ENCODE measurements around the gene EFCC1. TPM values are rescaled to one million over a fixed set of nuclear protein-coding genes. Genes with fewer than 3 reads are reported as not detected.

The EFCC1 gene
- polyA plus RNA-seq, 1 experiment = 0.27 TPM

DNA sequence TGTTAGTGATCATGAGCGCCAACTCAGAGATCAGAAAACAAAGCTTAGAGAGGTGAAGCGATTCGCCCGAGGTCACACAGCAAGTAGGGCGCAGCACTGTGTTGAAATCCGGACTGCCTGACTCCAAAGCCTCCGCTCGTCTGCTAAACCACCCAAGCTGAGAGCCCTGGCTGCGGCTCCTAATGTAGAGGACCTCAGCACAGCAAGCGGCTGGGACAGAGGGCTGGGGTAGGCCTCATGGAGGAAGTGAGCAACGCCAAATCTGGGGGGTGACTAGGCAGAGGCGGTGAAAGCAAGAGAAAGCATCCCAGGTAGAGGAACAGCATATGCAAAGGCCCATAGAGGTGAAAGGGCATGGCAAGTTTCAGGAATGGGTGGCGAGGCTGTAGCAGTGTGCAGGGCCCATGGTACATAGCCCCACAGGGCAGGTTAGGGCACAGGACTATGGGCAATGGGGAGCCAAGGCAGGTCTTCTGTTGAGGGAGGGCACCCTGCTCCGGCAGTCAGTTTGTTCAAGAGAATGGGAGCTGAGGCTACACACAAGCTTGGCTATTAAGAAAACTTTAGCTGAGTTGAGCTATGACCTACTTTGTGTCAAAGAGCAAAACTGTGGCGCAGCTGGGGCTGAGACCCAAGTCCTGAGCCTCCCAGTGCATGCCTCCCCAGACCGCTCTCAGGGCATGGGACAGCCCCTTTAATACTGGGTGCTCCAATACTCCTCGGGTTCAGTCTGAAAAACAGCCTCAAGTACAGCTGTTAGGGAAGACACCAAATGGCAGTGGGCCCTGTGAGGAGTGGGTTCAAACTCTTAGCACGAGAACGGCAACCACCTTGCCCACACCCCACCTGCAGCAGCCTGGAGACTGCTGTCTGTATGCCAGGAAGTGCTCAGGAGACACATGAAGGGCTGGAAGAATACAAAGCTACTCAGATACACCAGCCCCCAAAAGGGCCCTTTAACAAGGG lies 6.2 kb upstream of the EFCC1 start:
- Histone ChIP-seq H3K27me3 (ENCODE audit: control insufficient read depth, insufficient read depth, low read length) (peaks cover 56% of the 10 kb centered on the region), H3K9me3 (ENCODE audit: control insufficient read depth, insufficient read depth, low read length) (no peaks in the 10 kb centered on the region)
- DNase-seq (ENCODE audit: low read depth, low spot score) = no peak

DNA sequence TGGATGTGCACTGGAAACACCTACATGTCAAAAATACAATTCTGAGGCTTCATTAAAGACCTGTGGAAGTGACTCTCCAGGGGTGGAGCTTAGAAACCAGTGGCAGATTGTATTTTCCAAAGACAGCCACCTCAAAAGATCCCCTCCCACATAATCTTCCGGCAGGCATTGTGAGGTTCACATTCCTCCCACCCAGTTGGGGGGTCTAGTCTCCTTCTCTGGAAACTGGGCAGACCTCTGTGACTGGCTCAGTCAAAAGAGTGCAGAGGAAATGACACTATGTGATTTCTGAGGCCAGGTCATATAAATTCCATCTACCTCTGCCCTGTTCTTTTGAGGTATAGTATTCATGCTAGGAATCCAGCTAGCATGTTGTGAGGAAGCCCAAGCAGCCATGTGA lies 5.4 kb upstream of the EFCC1 start:
- CTCF ChIA-PET = interaction anchor here (3.2 kb wide), 1 partner anchor 25 kb away, joined by 18 read pairs; no protein-coding TSS in a partner anchor
- Histone ChIP-seq H3K9me3 (ENCODE audit: control insufficient read depth, insufficient read depth, low read length) (no peaks in the 10 kb centered on the region), H3K27me3 (ENCODE audit: control insufficient read depth, insufficient read depth, low read length) (peaks cover 63% of the 10 kb centered on the region), H3K4me3 (ENCODE audit: low read depth, low read length) (no peak overlapping the region), H3K27ac (ENCODE audit: low read depth, low read length) (no peak overlapping the region)
- POLR2A ChIA-PET = no interaction called here
- TF ChIP-seq, protein P1, sequence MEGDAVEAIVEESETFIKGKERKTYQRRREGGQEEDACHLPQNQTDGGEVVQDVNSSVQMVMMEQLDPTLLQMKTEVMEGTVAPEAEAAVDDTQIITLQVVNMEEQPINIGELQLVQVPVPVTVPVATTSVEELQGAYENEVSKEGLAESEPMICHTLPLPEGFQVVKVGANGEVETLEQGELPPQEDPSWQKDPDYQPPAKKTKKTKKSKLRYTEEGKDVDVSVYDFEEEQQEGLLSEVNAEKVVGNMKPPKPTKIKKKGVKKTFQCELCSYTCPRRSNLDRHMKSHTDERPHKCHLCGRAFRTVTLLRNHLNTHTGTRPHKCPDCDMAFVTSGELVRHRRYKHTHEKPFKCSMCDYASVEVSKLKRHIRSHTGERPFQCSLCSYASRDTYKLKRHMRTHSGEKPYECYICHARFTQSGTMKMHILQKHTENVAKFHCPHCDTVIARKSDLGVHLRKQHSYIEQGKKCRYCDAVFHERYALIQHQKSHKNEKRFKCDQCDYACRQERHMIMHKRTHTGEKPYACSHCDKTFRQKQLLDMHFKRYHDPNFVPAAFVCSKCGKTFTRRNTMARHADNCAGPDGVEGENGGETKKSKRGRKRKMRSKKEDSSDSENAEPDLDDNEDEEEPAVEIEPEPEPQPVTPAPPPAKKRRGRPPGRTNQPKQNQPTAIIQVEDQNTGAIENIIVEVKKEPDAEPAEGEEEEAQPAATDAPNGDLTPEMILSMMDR (IDR thresholded peaks at IDR 0.05; ENCODE audit: low read depth, low read length) = no peak
- DNase-seq (ENCODE audit: low read depth, low spot score) = no peak

More for the DNA sequence above, 6.2 kb upstream of the EFCC1 start:
- ChIA-PET POLR2A (interaction anchor here (0.6 kb wide), 1 partner anchor 9 kb away, joined by 4 read pairs; no protein-coding TSS in a partner anchor), CTCF (interaction anchor here (1.0 to 3.2 kb wide), 2 partner anchors 22 to 24 kb away, joined by 4 to 18 read pairs; no protein-coding TSS in a partner anchor)
- TF ChIP-seq, protein P1 (IDR thresholded peaks at IDR 0.05; ENCODE audit: low read depth, low read length) = no peak
- Histone ChIP-seq H3K4me3 (ENCODE audit: low read depth, low read length) (no peak overlapping the region), H3K27ac (ENCODE audit: low read depth, low read length) (no peak overlapping the region)

DNA sequence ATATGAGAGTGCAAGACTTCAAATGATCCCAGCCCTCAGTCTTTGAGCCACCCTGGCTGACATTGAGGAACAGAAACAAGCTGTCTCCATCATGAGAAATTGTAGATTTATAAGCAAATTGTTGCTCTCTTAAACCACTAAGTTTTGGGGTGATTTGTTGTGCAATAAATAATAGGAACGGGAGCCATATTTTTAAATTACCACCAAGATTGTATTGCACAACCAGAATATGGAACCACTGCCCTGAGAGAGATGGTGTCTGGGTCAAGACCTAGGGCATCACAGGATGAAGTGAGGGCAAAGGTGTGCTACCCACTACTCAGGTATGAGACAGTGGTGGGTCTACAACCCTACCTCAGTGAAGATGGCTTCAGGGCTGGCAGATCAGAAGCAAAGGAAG lies 4.9 kb upstream of the EFCC1 start:
- TF ChIP-seq, protein P1 (IDR thresholded peaks at IDR 0.05; ENCODE audit: low read depth, low read length) = no peak
- H3K9me3 ChIP-seq (ENCODE audit: control insufficient read depth, insufficient read depth, low read length) = no peaks in the 10 kb centered on the region; the same call in 1 of the 2 replicates
- peaks cover 68% of the 10 kb centered on the region for H3K27me3 ChIP-seq (ENCODE audit: control insufficient read depth, insufficient read depth, low read length)
- CTCF ChIA-PET = interaction anchor here (3.2 kb wide), 1 partner anchor 25 kb away, joined by 18 read pairs; no protein-coding TSS in a partner anchor
- no peak overlapping the region for H3K4me3 ChIP-seq (ENCODE audit: low read depth, low read length)
- POLR2A ChIA-PET = interaction anchor here (0.8 kb wide), 1 partner anchor 9 kb away, joined by 3 read pairs; no protein-coding TSS in a partner anchor
- no peak overlapping the region for H3K27ac ChIP-seq (ENCODE audit: low read depth, low read length)
- DNase-seq (ENCODE audit: low read depth, low spot score) = no peak

DNA sequence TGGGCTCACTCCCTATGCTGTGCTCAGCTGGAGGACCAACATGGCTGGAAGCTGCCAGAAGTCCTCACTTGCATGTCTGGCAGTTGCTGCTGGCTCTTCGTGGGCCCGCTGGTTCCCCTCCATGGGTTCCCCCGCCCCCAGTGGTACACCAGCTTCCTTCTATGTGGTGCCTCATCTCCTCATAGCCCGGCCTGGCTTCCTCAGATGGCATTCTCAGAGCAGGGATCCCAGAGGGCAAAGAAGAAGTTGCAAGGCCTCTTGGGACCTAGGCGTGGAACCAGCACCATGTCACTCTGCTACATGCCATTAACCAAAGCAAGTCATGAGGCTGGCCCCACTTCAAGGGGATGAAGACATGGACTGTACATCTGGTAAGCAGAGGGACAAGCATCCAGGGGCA lies 4.4 kb upstream of the EFCC1 start:
- Histone ChIP-seq H3K4me3 (ENCODE audit: low read depth, low read length) (no peak overlapping the region), H3K27ac (ENCODE audit: low read depth, low read length) (no peak overlapping the region), H3K9me3 (ENCODE audit: control insufficient read depth, insufficient read depth, low read length) (no peaks in the 10 kb centered on the region; the same call in 1 of the 2 replicates), H3K27me3 (ENCODE audit: control insufficient read depth, insufficient read depth, low read length) (peaks cover 70% of the 10 kb centered on the region)
- TF ChIP-seq, protein P1 (IDR thresholded peaks at IDR 0.05; ENCODE audit: low read depth, low read length) = no peak
- ChIA-PET POLR2A (interaction anchor here (0.8 kb wide), 1 partner anchor 9 kb away, joined by 3 read pairs; no protein-coding TSS in a partner anchor), CTCF (no interaction called here)
- DNase-seq (ENCODE audit: low read depth, low spot score) = no peak

Data from AG04450 (cell line).